Measurements from ENCODE around the gene LRP2BP.

LRP2BP gene

GRCh38 chr4:185411849-185412248 lies 16.1 kb upstream of the LRP2BP start:
- in situ Hi-C loops (cut with MboI; ENCODE audit: low pct_unique_long_range_greater_than_20kb, low sequenced_read_pairs, unreplicated experiment): no loop called here
- no peak for TF ChIP-seq CTCF (IDR thresholded peaks at IDR 0.05; ENCODE audit: extremely low read depth, insufficient read depth, missing control alignments)
- no peak for DNase-seq (ENCODE audit: low spot score)

GRCh38 chr4:185408432-185408831 lies 12.7 kb upstream of the LRP2BP start:
- in situ Hi-C loops (cut with MboI; ENCODE audit: low pct_unique_long_range_greater_than_20kb, low sequenced_read_pairs, unreplicated experiment): no loop called here
- no peak for TF ChIP-seq CTCF (IDR thresholded peaks at IDR 0.05; ENCODE audit: extremely low read depth, insufficient read depth, missing control alignments)
- no peak for DNase-seq (ENCODE audit: low spot score)

- in situ Hi-C loops (cut with MboI; ENCODE audit: low pct_unique_long_range_greater_than_20kb, low sequenced_read_pairs, unreplicated experiment): no loop called here
- DNase-seq (ENCODE audit: low spot score): no peak
- no peak for TF ChIP-seq CTCF (IDR thresholded peaks at IDR 0.05; ENCODE audit: extremely low read depth, insufficient read depth, missing control alignments)
Measured at GRCh38 chr4:185405296-185405999, 9.7 kb upstream of the LRP2BP start.

GRCh38 chr4:185404031-185404430 lies 8.3 kb upstream of the LRP2BP start:
- in situ Hi-C loops (cut with MboI; ENCODE audit: low pct_unique_long_range_greater_than_20kb, low sequenced_read_pairs, unreplicated experiment): no loop called here
- DNase-seq (ENCODE audit: low spot score): no peak
- no peak for TF ChIP-seq CTCF (IDR thresholded peaks at IDR 0.05; ENCODE audit: extremely low read depth, insufficient read depth, missing control alignments)

- DNase-seq (ENCODE audit: low spot score): no peak
- TF ChIP-seq CTCF (IDR thresholded peaks at IDR 0.05; ENCODE audit: extremely low read depth, insufficient read depth, missing control alignments): no peak
- in situ Hi-C loops (cut with MboI; ENCODE audit: low pct_unique_long_range_greater_than_20kb, low sequenced_read_pairs, unreplicated experiment): no loop called here
Measured at GRCh38 chr4:185399466-185399865, 3.7 kb upstream of the LRP2BP start.

GRCh38 chr4:185398618-185399017 lies 2.9 kb upstream of the LRP2BP start:
- TF ChIP-seq CTCF (IDR thresholded peaks at IDR 0.05; ENCODE audit: extremely low read depth, insufficient read depth, missing control alignments): no peak
- DNase-seq (ENCODE audit: low spot score): no peak
- in situ Hi-C loops (cut with MboI; ENCODE audit: low pct_unique_long_range_greater_than_20kb, low sequenced_read_pairs, unreplicated experiment): no loop called here
